Pancreas (tissue), 10 donors: ENCODE results near the gene BRIP1. TPM values are rescaled to one million over a fixed set of nuclear protein-coding genes. Genes with fewer than 3 reads are reported as not detected.

ENCODE experiments used
- ATAC-seq, 4 donors: fragments of 200-7000 bp; cut with Tn5 transposase; one replicate each; pipeline versions ENCODE4 v1.8.0 to v1.9.1; 2020; ENCODE audit warnings: mild to moderate bottlenecking in 4 of 4, moderate library complexity in 4 of 4
- DNase-seq, 6 donors: peaks; one replicate each; pipeline ENCODE4 v3.0.0-alpha.2; 2020
- FAIRE-seq: peaks from 2 replicates; lab custom pipeline; 2012; peaks lifted over from hg19 to GRCh38; lab: Jason Lieb, UNC
- H3K27ac ChIP-seq, 4 donors: fragments of 200-600 bp; sonication (generic); 1 replicate in 3 of 4; 2 replicates in 1 of 4; pipeline versions ENCODE4 v1.5.0 to v1.8.0; 2020
- H3K27me3 ChIP-seq, 4 donors: fragments of 200-600 bp; one replicate each; pipeline ENCODE4 v1.8.0; 2021
- H3K36me3 ChIP-seq, 3 donors: fragments of 200-600 bp; sonication (generic) in 1 of 3; one replicate each; pipeline versions ENCODE4 v1.5.0 to v1.8.0; 2020 to 2021
- H3K4me1 ChIP-seq, 3 donors: fragments of 200-600 bp; one replicate each; pipeline ENCODE4 v1.8.0; 2021
- H3K4me3 ChIP-seq, 4 donors: fragments of 200-600 bp; sonication (generic) in 2 of 4; one replicate each; pipeline versions ENCODE4 v1.5.0 to v1.8.0; 2020 to 2021
- H3K9me3 ChIP-seq, 4 donors: fragments of 200-600 bp; one replicate each; pipeline ENCODE4 v1.8.0; 2021
- WGBS, 2 donors: extraction: QIAGEN DNeasy Blood & Tissue Kit; methylation state at CpG; one replicate each; pipeline ENCODE4 v1.1.7; 2013; 5-methylcytosine and 5-hydroxymethylcytosine counted together
- intact Hi-C, 3 donors: fragments of 100-400 bp; cut with DNase I; formaldehyde crosslinking; loops; one replicate each; pipeline versions ENCODE4 v1.11.1 to v1.14.2; 2022
- polyA plus RNA-seq, 2 donors: library from polyadenylated mRNA; stranded (reverse); fragments of 200-250 nt; gene quantifications; one replicate each; pipeline ENCODE4 v1.2.3, GENCODE V29; 2013
- total RNA-seq, 6 donors: library from RNA; stranded (reverse); fragmentation: NEBNext Ultra II Directional in 4 of 6; extraction: Animal tissue kit (Norgen Biotek cat#: 25700) in 4 of 6; gene quantifications; one replicate each; pipeline versions ENCODE4 v1.2.1 to v1.2.4, GENCODE V29; 2021 to 2023
- TF ChIP-seq, protein P1 (sequence below), 4 donors: fragments of 200-600 bp; sonication (generic) in 3 of 4; IDR thresholded peaks; one replicate each; pipeline versions ENCODE4 v1.5.0 to v1.8.0; 2021; ENCODE audit warnings: antibody characterized with exemption in 4 of 4
- donor health status: healthy with polysubstance abuse.
- donor health status: DM: no; HTN: no; CAD: no; lungs with moderate emphysema.
- donor health status: DM: no; HTN: no; CAD: no.
- donor health status: control.
- donor health status: control.
- donor health status: Bipolar disorder and iron deficiency.
- donor health status: DM: yes; HTN: yes; CAD: no.
- donor health status: DM: no; HTN: no; CAD: no.
- donor health status: DM: no; HTN: no; CAD: no.
- donor health status: DM: yes; HTN: yes; CAD: no.

The BRIP1 gene
- total and polyA plus RNA-seq, 8 donors = 0.09 to 0.59 (median 0.29) TPM

DNA sequence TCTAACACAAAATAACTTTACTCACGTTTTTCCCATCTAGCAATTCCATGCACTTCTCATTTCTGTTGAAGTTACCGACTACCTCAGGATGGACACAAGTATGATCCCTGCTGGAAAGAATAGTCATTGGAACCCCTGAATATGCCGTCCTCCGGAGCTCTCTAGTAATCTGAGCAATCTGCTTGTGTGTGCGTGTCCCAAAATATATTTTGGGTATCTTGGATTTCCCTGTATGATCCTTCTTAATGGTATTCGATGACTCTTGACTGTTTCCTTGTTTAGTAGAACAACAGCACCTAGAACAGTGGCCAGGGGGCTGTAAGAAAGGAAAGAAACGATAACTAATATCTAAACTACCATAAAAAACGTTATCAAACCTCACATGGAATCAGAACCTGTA, 54.9 kb downstream of the BRIP1 start:
- intact Hi-C loops = no loop called here
- ATAC-seq = no peak
- H3K27me3 ChIP-seq = no peaks in the 10 kb centered on the region
- no peaks in the 10 kb centered on the region for H3K36me3 ChIP-seq
- H3K9me3 ChIP-seq = no peaks in the 10 kb centered on the region
- DNase-seq = no peak
- H3K4me3 ChIP-seq = no peak overlapping the region
- TF ChIP-seq, protein P1, sequence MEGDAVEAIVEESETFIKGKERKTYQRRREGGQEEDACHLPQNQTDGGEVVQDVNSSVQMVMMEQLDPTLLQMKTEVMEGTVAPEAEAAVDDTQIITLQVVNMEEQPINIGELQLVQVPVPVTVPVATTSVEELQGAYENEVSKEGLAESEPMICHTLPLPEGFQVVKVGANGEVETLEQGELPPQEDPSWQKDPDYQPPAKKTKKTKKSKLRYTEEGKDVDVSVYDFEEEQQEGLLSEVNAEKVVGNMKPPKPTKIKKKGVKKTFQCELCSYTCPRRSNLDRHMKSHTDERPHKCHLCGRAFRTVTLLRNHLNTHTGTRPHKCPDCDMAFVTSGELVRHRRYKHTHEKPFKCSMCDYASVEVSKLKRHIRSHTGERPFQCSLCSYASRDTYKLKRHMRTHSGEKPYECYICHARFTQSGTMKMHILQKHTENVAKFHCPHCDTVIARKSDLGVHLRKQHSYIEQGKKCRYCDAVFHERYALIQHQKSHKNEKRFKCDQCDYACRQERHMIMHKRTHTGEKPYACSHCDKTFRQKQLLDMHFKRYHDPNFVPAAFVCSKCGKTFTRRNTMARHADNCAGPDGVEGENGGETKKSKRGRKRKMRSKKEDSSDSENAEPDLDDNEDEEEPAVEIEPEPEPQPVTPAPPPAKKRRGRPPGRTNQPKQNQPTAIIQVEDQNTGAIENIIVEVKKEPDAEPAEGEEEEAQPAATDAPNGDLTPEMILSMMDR (IDR thresholded peaks at IDR 0.05) = no peak
- 92 to 94% methylated on average over 8 of the region's 8 CpGs for WGBS, 2 donors
- no peaks in the 10 kb centered on the region for H3K4me1 ChIP-seq
- no peak for FAIRE-seq
- no peak overlapping the region for H3K27ac ChIP-seq

DNA sequence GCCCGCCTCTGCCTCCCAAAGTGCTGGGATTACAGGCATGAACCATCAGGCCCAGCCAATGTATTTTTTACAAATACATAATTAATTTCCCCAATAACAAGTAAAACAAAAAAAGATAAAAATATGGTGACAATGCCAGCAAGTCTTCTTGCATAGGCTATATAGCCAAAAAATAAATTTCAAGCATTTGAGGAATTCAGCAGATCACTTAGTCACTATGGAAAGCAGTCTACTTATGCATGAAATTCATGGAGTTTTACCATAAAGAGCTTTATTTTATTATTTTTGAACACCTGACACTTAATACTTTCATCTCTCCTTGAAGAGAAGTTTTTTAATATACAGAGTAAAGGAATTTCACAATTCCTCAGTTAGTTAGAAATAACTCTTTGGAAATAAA, 56.4 kb downstream of the BRIP1 start:
- FAIRE-seq (no peak), DNase-seq (no peak), ATAC-seq (no peak)
- 96 to 100% methylated on average over 1 of the region's 1 CpG for WGBS, 2 donors
- Histone ChIP-seq H3K4me1 (no peaks in the 10 kb centered on the region), H3K36me3 (no peaks in the 10 kb centered on the region), H3K9me3 (no peaks in the 10 kb centered on the region), H3K27ac (no peak overlapping the region), H3K27me3 (no peaks in the 10 kb centered on the region), H3K4me3 (no peak overlapping the region)
- TF ChIP-seq, protein P1 (IDR thresholded peaks at IDR 0.05) = no peak
- intact Hi-C loops = no loop called here

DNA sequence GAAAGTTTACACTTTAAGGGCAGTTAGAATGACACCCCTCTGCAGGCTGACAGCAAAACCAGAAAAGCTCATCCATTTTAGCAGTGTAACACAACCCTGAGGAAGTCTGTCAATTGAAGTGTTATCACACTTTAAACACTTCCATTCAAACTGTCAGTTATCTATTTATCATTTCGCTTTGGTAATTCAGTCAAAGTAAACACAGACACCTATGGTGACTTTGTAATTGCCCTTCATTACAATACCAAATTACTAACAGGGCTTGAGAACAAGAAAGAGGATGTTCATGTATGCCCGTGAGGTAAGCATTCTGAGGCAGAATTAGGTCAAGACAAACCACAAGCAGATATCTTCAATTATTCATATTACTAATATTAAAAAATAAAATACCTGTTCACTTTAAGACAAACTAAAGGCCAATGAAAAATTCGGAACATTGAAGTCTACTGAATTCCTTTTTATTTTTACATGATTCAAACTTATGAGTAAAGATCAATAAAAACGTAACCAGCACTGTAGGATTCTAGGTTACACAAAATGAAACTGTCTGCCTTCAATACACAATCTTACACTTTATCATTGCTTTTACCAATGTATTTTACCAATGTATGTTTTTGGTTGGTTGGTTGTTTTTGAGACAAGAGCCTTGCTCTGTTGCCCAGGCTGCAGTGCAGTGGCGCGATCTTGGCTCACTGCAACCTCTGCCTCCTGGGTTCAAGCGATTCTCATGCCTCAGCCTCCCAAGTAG, 57.1 kb downstream of the BRIP1 start:
- DNase-seq = no peak
- no peak for ATAC-seq
- intact Hi-C loops = no loop called here
- TF ChIP-seq, protein P1 (IDR thresholded peaks at IDR 0.05) = no peak
- Histone ChIP-seq H3K4me1 (no peaks in the 10 kb centered on the region), H3K9me3 (no peaks in the 10 kb centered on the region), H3K27me3 (no peaks in the 10 kb centered on the region), H3K27ac (no peak overlapping the region), H3K4me3 (no peak overlapping the region), H3K36me3 (no peaks in the 10 kb centered on the region)
- WGBS, 2 donors = 90 to 93% methylated on average over 7 of the region's 7 CpGs
- no peak for FAIRE-seq

DNA sequence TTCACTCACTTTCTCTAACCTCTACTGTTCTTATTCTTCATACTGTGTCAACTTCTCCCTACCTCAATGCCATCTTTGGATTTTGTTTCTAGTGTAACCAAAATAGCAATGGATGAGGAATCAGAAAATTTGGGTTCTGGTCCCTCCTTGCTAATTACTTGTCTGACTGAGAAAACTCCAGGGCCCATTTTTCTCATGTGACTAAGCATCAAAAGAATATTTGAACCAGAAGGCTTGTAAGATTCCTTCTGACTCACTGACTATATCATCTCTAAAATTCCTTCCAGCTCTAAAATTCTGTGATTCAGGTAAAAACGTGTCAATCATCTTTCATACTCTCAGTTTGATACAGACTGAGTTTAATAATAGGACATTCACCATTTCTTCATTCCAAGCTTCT, 57.9 kb downstream of the BRIP1 start:
- Histone ChIP-seq H3K4me3 (no peak overlapping the region), H3K9me3 (no peaks in the 10 kb centered on the region), H3K27ac (no peak overlapping the region), H3K36me3 (no peaks in the 10 kb centered on the region), H3K27me3 (no peaks in the 10 kb centered on the region), H3K4me1 (no peaks in the 10 kb centered on the region)
- intact Hi-C loops = no loop called here
- DNase-seq (no peak), ATAC-seq (no peak), FAIRE-seq (no peak)
- WGBS, 2 donors = 48 to 65% methylated on average over 1 of the region's 1 CpG
- TF ChIP-seq, protein P1 (IDR thresholded peaks at IDR 0.05) = no peak

DNA sequence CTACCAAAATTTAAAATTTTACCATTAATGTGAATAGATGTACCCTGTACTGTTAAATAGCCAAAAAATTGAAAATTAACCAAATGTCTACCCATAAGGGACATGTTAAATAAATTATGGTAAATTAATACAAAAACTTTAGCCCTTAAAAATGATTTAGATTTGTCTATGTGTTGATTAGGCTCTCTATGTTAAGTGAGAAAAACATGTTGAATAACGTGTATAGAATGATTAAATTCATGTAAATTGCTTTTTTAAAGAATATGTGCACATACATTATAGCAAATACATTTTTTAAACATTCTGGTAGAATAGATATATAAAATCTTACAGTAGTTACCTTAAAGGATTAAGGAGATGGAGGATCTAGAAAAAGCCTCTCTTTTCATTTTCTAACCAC, 59.5 kb downstream of the BRIP1 start:
- Histone ChIP-seq H3K36me3 (no peaks in the 10 kb centered on the region), H3K27me3 (no peaks in the 10 kb centered on the region), H3K9me3 (no peaks in the 10 kb centered on the region), H3K4me3 (no peak overlapping the region), H3K27ac (no peak overlapping the region), H3K4me1 (no peaks in the 10 kb centered on the region)
- WGBS, 2 donors = 92 to 93% methylated on average over 1 of the region's 1 CpG
- DNase-seq (no peak), ATAC-seq (no peak), FAIRE-seq (no peak)
- intact Hi-C loops = no loop called here
- TF ChIP-seq, protein P1 (IDR thresholded peaks at IDR 0.05) = no peak
